ENCODE results near the gene PLEKHO2. TPM values are rescaled to one million over a fixed set of nuclear protein-coding genes. Genes with fewer than 3 reads are reported as not detected.

The PLEKHO2 gene
- total RNA-seq, 2 donors from 2014 or later: 4.4 to 13.6 TPM

- Histone ChIP-seq H3K4me1 (no peaks in the 10 kb centered on the region), H3K27me3 (no peaks in the 10 kb centered on the region), H3K9ac (ENCODE audit: low read depth in 2 of 2, low read length in 2 of 2) (peak overlapping the region in 1 of 2 donors; percentile 62), H3K9me3 (no peaks in the 10 kb centered on the region), H3K27ac (peak overlapping the region; percentile 83), H3K36me3 (no peaks in the 10 kb centered on the region), H3K4me3 (no peak overlapping the region)
- no peak for DNase-seq
- TF ChIP-seq, protein P1, sequence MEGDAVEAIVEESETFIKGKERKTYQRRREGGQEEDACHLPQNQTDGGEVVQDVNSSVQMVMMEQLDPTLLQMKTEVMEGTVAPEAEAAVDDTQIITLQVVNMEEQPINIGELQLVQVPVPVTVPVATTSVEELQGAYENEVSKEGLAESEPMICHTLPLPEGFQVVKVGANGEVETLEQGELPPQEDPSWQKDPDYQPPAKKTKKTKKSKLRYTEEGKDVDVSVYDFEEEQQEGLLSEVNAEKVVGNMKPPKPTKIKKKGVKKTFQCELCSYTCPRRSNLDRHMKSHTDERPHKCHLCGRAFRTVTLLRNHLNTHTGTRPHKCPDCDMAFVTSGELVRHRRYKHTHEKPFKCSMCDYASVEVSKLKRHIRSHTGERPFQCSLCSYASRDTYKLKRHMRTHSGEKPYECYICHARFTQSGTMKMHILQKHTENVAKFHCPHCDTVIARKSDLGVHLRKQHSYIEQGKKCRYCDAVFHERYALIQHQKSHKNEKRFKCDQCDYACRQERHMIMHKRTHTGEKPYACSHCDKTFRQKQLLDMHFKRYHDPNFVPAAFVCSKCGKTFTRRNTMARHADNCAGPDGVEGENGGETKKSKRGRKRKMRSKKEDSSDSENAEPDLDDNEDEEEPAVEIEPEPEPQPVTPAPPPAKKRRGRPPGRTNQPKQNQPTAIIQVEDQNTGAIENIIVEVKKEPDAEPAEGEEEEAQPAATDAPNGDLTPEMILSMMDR (IDR thresholded peaks at IDR 0.05): no peak
- intact Hi-C loops (cut with DNase I): no loop called here
Observed at GRCh38 chr15:64896371-64897069, 54.8 kb downstream of the PLEKHO2 start.

DNA sequence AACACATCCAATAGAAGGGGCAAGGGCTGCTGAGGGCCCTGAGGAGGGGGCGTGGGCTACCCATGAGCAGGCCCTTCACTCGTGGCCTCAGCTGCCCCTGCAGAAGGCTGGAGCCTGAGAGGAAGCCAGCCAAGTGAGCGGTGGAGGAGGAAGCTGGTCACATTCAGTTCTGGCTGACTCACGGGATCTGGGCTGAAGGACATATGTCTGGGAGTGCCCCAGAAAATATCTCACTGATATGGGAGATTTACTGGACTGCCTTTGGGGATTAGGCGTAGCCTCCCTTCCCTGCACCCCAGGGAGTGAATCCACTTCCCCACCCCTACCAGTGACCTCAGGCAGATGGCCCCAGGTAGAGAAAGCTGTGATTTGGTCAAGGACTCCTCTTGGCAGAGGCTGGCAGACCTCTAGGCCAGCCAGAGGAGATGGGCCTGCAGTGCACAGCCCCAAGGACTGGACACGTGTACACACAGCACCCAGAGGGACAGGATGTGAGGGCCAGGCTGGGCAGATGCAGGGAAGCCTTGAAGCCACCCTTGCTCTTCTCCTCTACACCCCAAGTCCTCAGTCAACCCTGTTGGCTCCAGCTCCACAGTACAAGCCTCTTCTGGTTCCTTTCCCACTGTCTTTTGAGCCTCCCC is 55.8 kb downstream of the PLEKHO2 start:
- intact Hi-C loops (cut with DNase I): no loop called here
- no peak for DNase-seq
- no peaks in the 10 kb centered on the region for H3K27me3 ChIP-seq
- TF ChIP-seq, protein P1 (IDR thresholded peaks at IDR 0.05): no peak
- no peaks in the 10 kb centered on the region for H3K4me1 ChIP-seq
- H3K4me3 ChIP-seq: no peak overlapping the region
- peak overlapping the region in 1 of 2 donors; percentile 28 for H3K9ac ChIP-seq (ENCODE audit: low read depth in 2 of 2, low read length in 2 of 2)
- H3K9me3 ChIP-seq: no peaks in the 10 kb centered on the region
- no peaks in the 10 kb centered on the region for H3K36me3 ChIP-seq
- H3K27ac ChIP-seq: peak overlapping the region; percentile 83

DNA sequence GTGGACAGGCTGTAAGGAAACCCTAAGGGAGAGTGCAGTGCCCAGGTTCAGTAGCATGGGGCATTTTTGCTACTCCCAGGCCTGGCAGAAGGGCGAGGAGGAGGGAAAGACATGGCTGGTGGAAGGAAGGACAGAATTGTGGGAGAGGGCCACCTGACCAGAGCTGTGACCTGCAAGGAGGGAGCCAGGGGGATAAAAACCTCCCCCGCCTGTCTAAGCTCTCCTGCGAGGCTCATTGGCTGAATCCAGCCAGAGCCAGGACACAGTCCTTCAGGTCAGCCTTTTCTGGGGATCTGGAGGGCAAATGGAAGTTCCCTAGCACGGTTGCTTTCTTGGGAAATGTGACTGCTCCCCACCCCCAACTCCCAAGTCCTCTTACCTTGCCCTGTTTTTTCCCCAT is 56.7 kb downstream of the PLEKHO2 start:
- intact Hi-C loops (cut with DNase I): no loop called here
- no peak for DNase-seq
- H3K27ac ChIP-seq: no peak overlapping the region

GRCh38 chr15:64901141-64901540 is 59.4 kb downstream of the PLEKHO2 start:
- no peaks in the 10 kb centered on the region for H3K9me3 ChIP-seq
- H3K27me3 ChIP-seq: no peaks in the 10 kb centered on the region
- intact Hi-C loops (cut with DNase I): no loop called here
- no peak overlapping the region for H3K4me3 ChIP-seq
- H3K4me1 ChIP-seq: no peaks in the 10 kb centered on the region
- no peak overlapping the region for H3K27ac ChIP-seq
- no peak overlapping the region for H3K9ac ChIP-seq (ENCODE audit: low read depth in 2 of 2, low read length in 2 of 2)
- TF ChIP-seq, protein P1 (IDR thresholded peaks at IDR 0.05): no peak
- no peaks in the 10 kb centered on the region for H3K36me3 ChIP-seq
- DNase-seq: no peak

More for the DNA sequence above, 56.7 kb downstream of the PLEKHO2 start:
- no peaks in the 10 kb centered on the region for H3K36me3 ChIP-seq
- no peak overlapping the region for H3K4me3 ChIP-seq
- H3K4me1 ChIP-seq: no peaks in the 10 kb centered on the region
- TF ChIP-seq, protein P1 (IDR thresholded peaks at IDR 0.05): no peak
- H3K9ac ChIP-seq (ENCODE audit: low read depth in 2 of 2, low read length in 2 of 2): peak overlapping the region in 1 of 2 donors; percentile 28
- no peaks in the 10 kb centered on the region for H3K27me3 ChIP-seq
- no peaks in the 10 kb centered on the region for H3K9me3 ChIP-seq

DNA sequence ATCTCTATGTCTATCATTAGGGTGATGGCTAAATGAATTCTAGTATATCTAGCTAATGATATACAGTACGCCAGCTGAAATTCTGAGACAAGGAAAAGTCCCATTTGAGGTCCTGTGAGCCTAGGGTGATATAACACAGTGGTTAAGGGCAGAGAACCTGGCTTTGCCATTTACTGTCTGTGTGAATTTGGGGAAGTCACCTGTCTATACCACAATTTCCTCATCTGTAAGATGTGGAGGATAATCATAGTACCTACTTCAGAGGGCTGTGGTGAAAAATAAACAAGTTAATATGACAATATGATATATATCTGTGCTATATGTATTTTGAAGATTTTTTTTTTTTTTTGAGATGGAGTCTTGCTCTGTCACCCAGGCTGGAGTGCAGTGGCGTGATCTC is 60.2 kb downstream of the PLEKHO2 start:
- TF ChIP-seq, protein P1 (IDR thresholded peaks at IDR 0.05): no peak
- no peak for DNase-seq
- intact Hi-C loops (cut with DNase I): no loop called here

More for the DNA sequence above, 60.2 kb downstream of the PLEKHO2 start:
- no peak overlapping the region for H3K9ac ChIP-seq (ENCODE audit: low read depth in 2 of 2, low read length in 2 of 2)
- no peak overlapping the region for H3K4me3 ChIP-seq
- H3K36me3 ChIP-seq: no peaks in the 10 kb centered on the region
- H3K9me3 ChIP-seq: no peaks in the 10 kb centered on the region
- H3K4me1 ChIP-seq: no peaks in the 10 kb centered on the region
- H3K27ac ChIP-seq: no peak overlapping the region
- H3K27me3 ChIP-seq: no peaks in the 10 kb centered on the region

Data from colonic mucosa (tissue), 4 donors.